ENCODE data around the gene SHC4. TPM values are rescaled to one million over a fixed set of nuclear protein-coding genes. Genes with fewer than 3 reads are reported as not detected.
"Not testable (repeated sequence)": the region's sequence is repeated elsewhere in the genome, so short reads cannot be mapped to it uniquely, and the experiment has no call there.

The SHC4 gene
- total RNA-seq, 8 experiments from 2014 or later = 0.70 to 11.3 (median 3.9) TPM; not detected in 1

- ATAC-seq (replicated peaks in 6 of 8) = no peak
- no peak overlapping the region for H3K4me3 ChIP-seq
- no peaks in the 10 kb centered on the region for H3K4me1 ChIP-seq (replicated peaks in 1 of 2)
- H3K27ac ChIP-seq = no peak overlapping the region
- in situ Hi-C loops (cut with MboI; ENCODE audit: low pct_unique_long_range_greater_than_20kb in 2 of 9, low sequenced_read_pairs in 9 of 9, unreplicated experiment in 9 of 9) = no loop called here
Measured at GRCh38 chr15:48935236-48935635, 28.5 kb downstream of the SHC4 start.

GRCh38 chr15:48930735-48931134 lies 33.0 kb downstream of the SHC4 start:
- in situ Hi-C loops (cut with MboI; ENCODE audit: low pct_unique_long_range_greater_than_20kb in 2 of 9, low sequenced_read_pairs in 9 of 9, unreplicated experiment in 9 of 9) = no loop called here
- Histone ChIP-seq H3K27ac (no peak overlapping the region), H3K4me3 (no peak overlapping the region), H3K4me1 (replicated peaks in 1 of 2) (peaks cover 0 to 3% of the 10 kb centered on the region in 2 donors)
- WGBS, 10 experiments = 60 to 100% (median 77%) methylated on average over 1 to 4 of the region's 4 CpGs
- no peak for ATAC-seq (replicated peaks in 6 of 8)

- Histone ChIP-seq H3K27ac (no peak overlapping the region), H3K4me3 (no peak overlapping the region), H3K4me1 (replicated peaks in 1 of 2) (peaks cover 0 to 3% of the 10 kb centered on the region in 2 donors)
- no peak for ATAC-seq (replicated peaks in 6 of 8)
- in situ Hi-C loops (cut with MboI; ENCODE audit: low pct_unique_long_range_greater_than_20kb in 2 of 9, low sequenced_read_pairs in 9 of 9, unreplicated experiment in 9 of 9) = no loop called here
- WGBS, 10 experiments = 61 to 73% methylated on average over 2 to 3 of the region's 3 CpGs; no CpG with 5 or more reads in 8 of the 10 experiments
Measured at GRCh38 chr15:48929661-48930060, 34.1 kb downstream of the SHC4 start.

GRCh38 chr15:48928877-48929538 lies 34.7 kb downstream of the SHC4 start:
- Histone ChIP-seq H3K4me1 (replicated peaks in 1 of 2) (peaks cover 0 to 3% of the 10 kb centered on the region in 2 donors), H3K4me3 (no peak overlapping the region), H3K27ac (no peak overlapping the region)
- WGBS, 10 experiments = 60 to 94% (median 82%) methylated on average over 1 to 6 of the region's 6 CpGs; no CpG with 5 or more reads in 1 of the 10 experiments
- no peak for ATAC-seq (replicated peaks in 6 of 8)
- in situ Hi-C loops (cut with MboI; ENCODE audit: low pct_unique_long_range_greater_than_20kb in 2 of 9, low sequenced_read_pairs in 9 of 9, unreplicated experiment in 9 of 9) = no loop called here

GRCh38 chr15:48925714-48926223 lies 38.0 kb downstream of the SHC4 start:
- in situ Hi-C loops (cut with MboI; ENCODE audit: low pct_unique_long_range_greater_than_20kb in 2 of 9, low sequenced_read_pairs in 9 of 9, unreplicated experiment in 9 of 9) = no loop called here
- Histone ChIP-seq H3K27ac (peak overlapping the region; percentile 58 to 60), H3K4me1 (replicated peaks in 1 of 2) (peaks cover 0 to 3% of the 10 kb centered on the region in 2 donors), H3K4me3 (peak overlapping the region in 2 of 5 donors; percentile 13 to 19)
- ATAC-seq (replicated peaks in 6 of 8) = peak; percentile 30 to 98 (median 96)
- 7 to 69% (median 50%) methylated on average over 1 to 8 of the region's 9 CpGs for WGBS, 10 experiments

GRCh38 chr15:48924528-48925393 lies 39.0 kb downstream of the SHC4 start:
- in situ Hi-C loops (cut with MboI; ENCODE audit: low pct_unique_long_range_greater_than_20kb in 2 of 9, low sequenced_read_pairs in 9 of 9, unreplicated experiment in 9 of 9) = no loop called here
- Histone ChIP-seq H3K4me1 (replicated peaks in 1 of 2) (peaks cover 0 to 3% of the 10 kb centered on the region in 2 donors), H3K27ac (peak overlapping the region in 1 of 2 donors; percentile 60), H3K4me3 (no peak overlapping the region)
- peak in 3 of 8 experiments; percentile 81 to 93 (median 85) for ATAC-seq (replicated peaks in 6 of 8)
- WGBS, 10 experiments = 10 to 100% (median 75%) methylated on average over 1 to 5 of the region's 5 CpGs

GRCh38 chr15:48922046-48922445 lies 41.7 kb downstream of the SHC4 start:
- no peak overlapping the region for H3K4me3 ChIP-seq
- H3K27ac ChIP-seq = no peak overlapping the region
- WGBS, 10 experiments = 72 to 100% (median 90%) methylated on average over 1 to 2 of the region's 2 CpGs; no CpG with 5 or more reads in 1 of the 10 experiments
- peaks cover 0 to 3% of the 10 kb centered on the region in 2 donors for H3K4me1 ChIP-seq (replicated peaks in 1 of 2)
- in situ Hi-C loops (cut with MboI; ENCODE audit: low pct_unique_long_range_greater_than_20kb in 2 of 9, low sequenced_read_pairs in 9 of 9, unreplicated experiment in 9 of 9) = no loop called here
- ATAC-seq (replicated peaks in 6 of 8) = no peak

- peaks cover 0 to 12% of the 10 kb centered on the region in 2 donors for H3K4me1 ChIP-seq (replicated peaks in 1 of 2)
- peak in 4 of 8 experiments; percentile 24 to 62 (median 53) for ATAC-seq (replicated peaks in 6 of 8)
- WGBS, 10 experiments = 23 to 86% (median 77%) methylated on average over 1 to 3 of the region's 3 CpGs; no CpG with 5 or more reads in 4 of the 10 experiments
- H3K4me3 ChIP-seq = no peak overlapping the region
- H3K27ac ChIP-seq = no peak overlapping the region
- in situ Hi-C loops (cut with MboI; ENCODE audit: low pct_unique_long_range_greater_than_20kb in 2 of 9, low sequenced_read_pairs in 9 of 9, unreplicated experiment in 9 of 9) = no loop called here
Measured at GRCh38 chr15:48916721-48917120, 47.0 kb downstream of the SHC4 start.

GRCh38 chr15:48915861-48916260 lies 47.9 kb downstream of the SHC4 start:
- Histone ChIP-seq H3K4me1 (replicated peaks in 1 of 2) (peaks cover 0 to 12% of the 10 kb centered on the region in 2 donors), H3K27ac (no peak overlapping the region), H3K4me3 (no peak overlapping the region)
- in situ Hi-C loops (cut with MboI; ENCODE audit: low pct_unique_long_range_greater_than_20kb in 2 of 9, low sequenced_read_pairs in 9 of 9, unreplicated experiment in 9 of 9) = no loop called here
- peak in 1 of 8 experiments; percentile 25 for ATAC-seq (replicated peaks in 6 of 8)
- WGBS, 10 experiments = 23 to 100% (median 67%) methylated on average over 1 to 3 of the region's 3 CpGs; no CpG with 5 or more reads in 1 of the 10 experiments

GRCh38 chr15:48914717-48915116 lies 49.0 kb downstream of the SHC4 start:
- Histone ChIP-seq H3K4me1 (replicated peaks in 1 of 2) (peaks cover 0 to 12% of the 10 kb centered on the region in 2 donors), H3K4me3 (no peak overlapping the region), H3K27ac (no peak overlapping the region)
- in situ Hi-C loops (cut with MboI; ENCODE audit: low pct_unique_long_range_greater_than_20kb in 2 of 9, low sequenced_read_pairs in 9 of 9, unreplicated experiment in 9 of 9) = no loop called here
- WGBS, 10 experiments = 80 to 100% (median 96%) methylated on average over 1 to 3 of the region's 3 CpGs; no CpG with 5 or more reads in 1 of the 10 experiments
- no peak for ATAC-seq (replicated peaks in 6 of 8)

GRCh38 chr15:48913141-48913540 lies 50.6 kb downstream of the SHC4 start:
- in situ Hi-C loops (cut with MboI; ENCODE audit: low pct_unique_long_range_greater_than_20kb in 2 of 9, low sequenced_read_pairs in 9 of 9, unreplicated experiment in 9 of 9) = no loop called here
- H3K4me1 ChIP-seq (replicated peaks in 1 of 2) = peaks cover 0 to 12% of the 10 kb centered on the region in 2 donors
- H3K27ac ChIP-seq = no peak overlapping the region
- no peak for ATAC-seq (replicated peaks in 6 of 8)
- H3K4me3 ChIP-seq = no peak overlapping the region
- WGBS, 10 experiments = 92 to 100% (median 96%) methylated on average over 1 to 4 of the region's 4 CpGs; no CpG with 5 or more reads in 6 of the 10 experiments

GRCh38 chr15:48910554-48910953 lies 53.2 kb downstream of the SHC4 start:
- in situ Hi-C loops (cut with MboI; ENCODE audit: low pct_unique_long_range_greater_than_20kb in 2 of 9, low sequenced_read_pairs in 9 of 9, unreplicated experiment in 9 of 9); H3K4me1 ChIP-seq (replicated peaks in 1 of 2); ATAC-seq (replicated peaks in 6 of 8); H3K27ac ChIP-seq; H3K4me3 ChIP-seq: not testable (repeated sequence)
- WGBS, 10 experiments = 29 to 79% (median 54%) methylated on average over 1 to 2 of the region's 2 CpGs

- ATAC-seq (replicated peaks in 6 of 8); H3K4me1 ChIP-seq (replicated peaks in 1 of 2); in situ Hi-C loops (cut with MboI; ENCODE audit: low pct_unique_long_range_greater_than_20kb in 2 of 9, low sequenced_read_pairs in 9 of 9, unreplicated experiment in 9 of 9); H3K27ac ChIP-seq; H3K4me3 ChIP-seq: not testable (repeated sequence)
- 25 to 100% (median 77%) methylated on average over 1 to 2 of the region's 2 CpGs; no CpG with 5 or more reads in 2 of the 10 experiments for WGBS, 10 experiments
Measured at GRCh38 chr15:48909313-48909712, 54.4 kb downstream of the SHC4 start.
